Panc1 (cell line): ENCODE measurements around the gene RAB8A. TPM values are rescaled to one million over a fixed set of nuclear protein-coding genes. Genes with fewer than 3 reads are reported as not detected.

Experiments used
- ATAC-seq: fragments of 200-7000 bp; cut with Tn5 transposase; 2 replicates; pipeline ENCODE4 v1.9.1; 2020; ENCODE audit warnings: mild to moderate bottlenecking, moderate library complexity
- BruUV-seq: library from RNA; stranded (reverse); fragments of 400-500 nt; replicated peaks from 2 replicates; lab custom pipeline; 2021; lab: Mats Ljungman, UMichigan
- CTCF ChIA-PET: fragments of 300-600 bp; sonication (Branson Sonifier 250); formaldehyde crosslinking; loops from one replicate; lab custom pipeline; 2022; ENCODE audit warnings: antibody characterized with exemption; lab: Charles Lee
- POLR2A ChIA-PET: fragments of 300-600 bp; sonication (Branson Sonifier 250); formaldehyde crosslinking; loops from one replicate; lab custom pipeline; 2022; ENCODE audit warnings: antibody characterized with exemption; lab: Charles Lee
- DNase-seq: peaks from one replicate; pipeline ENCODE4 v3.0.0-alpha.2; 2010; ENCODE audit warnings: low read depth, low spot score
- H3K27ac ChIP-seq: 2 replicates; pipeline ENCODE4 v1.5.1; 2011; ENCODE audit warnings: mild to moderate bottlenecking, low read length, inconsistent platforms
- H3K27me3 ChIP-seq: fragments of 200-500 bp; sonication (Bioruptor generic); 2 replicates; pipeline ENCODE4 v1.6.0; 2014; ENCODE audit warnings: low read length, inconsistent platforms; ENCODE audit not compliant: control insufficient read depth, insufficient read depth
- H3K36me3 ChIP-seq: fragments of 200-500 bp; sonication (Bioruptor generic); 2 replicates; pipeline ENCODE4 v1.5.1; 2014; ENCODE audit warnings: inconsistent platforms, mild to moderate bottlenecking, low read length, moderate library complexity; ENCODE audit not compliant: control insufficient read depth, insufficient read depth
- H3K4me1 ChIP-seq: 2 replicates; pipeline ENCODE4 v1.5.1; 2011; ENCODE audit warnings: inconsistent platforms, mild to moderate bottlenecking, low read length, moderate library complexity; ENCODE audit not compliant: control insufficient read depth, insufficient read depth
- H3K4me3 ChIP-seq, 2 experiments: 2 replicates each; pipeline ENCODE4 v1.5.1; 2011 to 2012; ENCODE audit warnings: low read depth in 2 of 2, low read length in 2 of 2, mild to moderate bottlenecking in 2 of 2, inconsistent platforms in 1 of 2, moderate library complexity in 1 of 2
- H3K9me3 ChIP-seq: fragments of 200-500 bp; sonication (Bioruptor generic); 2 replicates; pipeline ENCODE4 v1.5.1; 2014; ENCODE audit warnings: low read depth, mild to moderate bottlenecking, inconsistent platforms, low read length, moderate library complexity; ENCODE audit not compliant: control insufficient read depth, insufficient read depth
- POLR2AphosphoS5 ChIP-seq: IDR thresholded peaks from 2 replicates; pipeline ENCODE4 v1.6.1; 2012; ENCODE audit warnings: mild to moderate bottlenecking, low read depth, low read length, moderate library complexity
- SIN3A ChIP-seq: IDR thresholded peaks from 2 replicates; pipeline ENCODE4 v1.6.1; 2012; ENCODE audit warnings: low read depth, mild to moderate bottlenecking, low read length, moderate library complexity, borderline replicate concordance; ENCODE audit not compliant: insufficient read depth
- TCF7L2 ChIP-seq: IDR thresholded peaks from 2 replicates; pipeline ENCODE4 v1.6.1; 2011; ENCODE audit warnings: mild to moderate bottlenecking, low read depth, low read length, inconsistent platforms
- in situ Hi-C: cut with HindIII; loops from 2 replicates; pipeline ENCODE4 v1.10.0; 2016; ENCODE audit warnings: low sequenced_read_pairs, low pct_unique_long_range_greater_than_20kb
- intact Hi-C: fragments of 100-400 bp; cut with micrococcal nuclease; formaldehyde crosslinking; loops from one replicate; pipeline ENCODE4 v1.10.0; 2022; ENCODE audit not compliant: unreplicated experiment
- total RNA-seq: library from RNA; stranded (reverse); gene quantifications from one replicate; pipeline ENCODE4 v1.2.1, GENCODE V29; 2021; ENCODE audit not compliant: unreplicated experiment
- TF ChIP-seq, protein P1 (sequence below): fragments of 450-650 bp; IDR thresholded peaks from 2 replicates; pipeline ENCODE4 v1.5.1; 2017; ENCODE audit warnings: mild to moderate bottlenecking
- TF ChIP-seq, protein P2 (sequence below), 2 experiments: IDR thresholded peaks; 2 replicates each; pipeline ENCODE4 v1.6.1; 2011 to 2012; ENCODE audit warnings: low read depth in 2 of 2, control low read depth in 1 of 2, low read length in 1 of 2, mild to moderate bottlenecking in 1 of 2, moderate library complexity in 1 of 2; ENCODE audit not compliant: insufficient read depth in 1 of 2

Gene RAB8A
- total RNA-seq, 1 experiment from 2014 or later = 75.8 TPM

DNA sequence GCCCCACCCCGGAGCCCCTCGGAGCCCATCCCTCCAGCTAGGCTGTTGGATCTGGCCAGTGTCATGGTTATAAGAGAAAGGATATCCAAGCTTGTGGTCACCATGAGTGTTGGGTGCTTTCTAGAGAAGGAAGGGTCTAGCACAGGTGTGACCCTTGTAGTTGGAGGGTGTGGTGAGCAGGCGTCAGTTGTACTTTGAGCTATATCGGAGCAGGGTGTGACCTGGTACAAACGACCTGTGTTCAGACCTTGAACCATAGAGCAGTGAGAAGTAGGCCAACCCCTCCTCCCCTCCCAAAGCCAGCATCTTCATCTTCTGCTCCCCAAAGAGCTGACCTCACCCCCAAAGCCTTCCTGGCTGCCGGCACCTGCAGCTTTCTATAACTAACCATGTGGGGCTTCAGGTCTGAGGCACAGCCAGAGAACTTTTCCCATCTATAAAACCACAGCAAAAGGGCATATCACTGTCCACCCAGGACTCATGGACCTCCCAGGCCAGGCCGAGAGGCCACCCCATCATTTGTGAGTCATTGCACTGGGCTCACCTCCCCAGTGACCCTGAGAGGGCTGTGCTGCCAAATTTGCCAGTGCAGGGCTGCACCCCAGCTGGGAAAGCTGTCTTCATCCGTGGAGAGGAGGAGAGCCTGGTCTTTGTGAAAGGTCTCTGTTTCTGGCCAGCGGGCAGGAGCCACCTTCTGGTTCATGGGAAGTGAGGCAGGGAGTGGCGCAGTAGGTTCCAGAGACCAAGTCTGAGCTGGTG is 14.2 kb downstream of the RAB8A start:
- Histone ChIP-seq H3K4me1 (no peaks in the 10 kb centered on the region), H3K9me3 (no peaks in the 10 kb centered on the region), H3K27me3 (no peaks in the 10 kb centered on the region), H3K4me3 (no peak overlapping the region), H3K36me3 (peaks cover 2% of the 10 kb centered on the region; the same call in 1 of the 2 replicates), H3K27ac (no peak overlapping the region)
- in situ Hi-C loops = no loop called here
- BruUV-seq = no TSS peak
- intact Hi-C loops = no loop called here
- DNase-seq (no peak), ATAC-seq (0 out of 2 replicates have a peak, but pooled peaks have one; percentile 18)
- TF ChIP-seq, protein P1, sequence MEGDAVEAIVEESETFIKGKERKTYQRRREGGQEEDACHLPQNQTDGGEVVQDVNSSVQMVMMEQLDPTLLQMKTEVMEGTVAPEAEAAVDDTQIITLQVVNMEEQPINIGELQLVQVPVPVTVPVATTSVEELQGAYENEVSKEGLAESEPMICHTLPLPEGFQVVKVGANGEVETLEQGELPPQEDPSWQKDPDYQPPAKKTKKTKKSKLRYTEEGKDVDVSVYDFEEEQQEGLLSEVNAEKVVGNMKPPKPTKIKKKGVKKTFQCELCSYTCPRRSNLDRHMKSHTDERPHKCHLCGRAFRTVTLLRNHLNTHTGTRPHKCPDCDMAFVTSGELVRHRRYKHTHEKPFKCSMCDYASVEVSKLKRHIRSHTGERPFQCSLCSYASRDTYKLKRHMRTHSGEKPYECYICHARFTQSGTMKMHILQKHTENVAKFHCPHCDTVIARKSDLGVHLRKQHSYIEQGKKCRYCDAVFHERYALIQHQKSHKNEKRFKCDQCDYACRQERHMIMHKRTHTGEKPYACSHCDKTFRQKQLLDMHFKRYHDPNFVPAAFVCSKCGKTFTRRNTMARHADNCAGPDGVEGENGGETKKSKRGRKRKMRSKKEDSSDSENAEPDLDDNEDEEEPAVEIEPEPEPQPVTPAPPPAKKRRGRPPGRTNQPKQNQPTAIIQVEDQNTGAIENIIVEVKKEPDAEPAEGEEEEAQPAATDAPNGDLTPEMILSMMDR = no peak
- TF ChIP-seq, protein P2, sequence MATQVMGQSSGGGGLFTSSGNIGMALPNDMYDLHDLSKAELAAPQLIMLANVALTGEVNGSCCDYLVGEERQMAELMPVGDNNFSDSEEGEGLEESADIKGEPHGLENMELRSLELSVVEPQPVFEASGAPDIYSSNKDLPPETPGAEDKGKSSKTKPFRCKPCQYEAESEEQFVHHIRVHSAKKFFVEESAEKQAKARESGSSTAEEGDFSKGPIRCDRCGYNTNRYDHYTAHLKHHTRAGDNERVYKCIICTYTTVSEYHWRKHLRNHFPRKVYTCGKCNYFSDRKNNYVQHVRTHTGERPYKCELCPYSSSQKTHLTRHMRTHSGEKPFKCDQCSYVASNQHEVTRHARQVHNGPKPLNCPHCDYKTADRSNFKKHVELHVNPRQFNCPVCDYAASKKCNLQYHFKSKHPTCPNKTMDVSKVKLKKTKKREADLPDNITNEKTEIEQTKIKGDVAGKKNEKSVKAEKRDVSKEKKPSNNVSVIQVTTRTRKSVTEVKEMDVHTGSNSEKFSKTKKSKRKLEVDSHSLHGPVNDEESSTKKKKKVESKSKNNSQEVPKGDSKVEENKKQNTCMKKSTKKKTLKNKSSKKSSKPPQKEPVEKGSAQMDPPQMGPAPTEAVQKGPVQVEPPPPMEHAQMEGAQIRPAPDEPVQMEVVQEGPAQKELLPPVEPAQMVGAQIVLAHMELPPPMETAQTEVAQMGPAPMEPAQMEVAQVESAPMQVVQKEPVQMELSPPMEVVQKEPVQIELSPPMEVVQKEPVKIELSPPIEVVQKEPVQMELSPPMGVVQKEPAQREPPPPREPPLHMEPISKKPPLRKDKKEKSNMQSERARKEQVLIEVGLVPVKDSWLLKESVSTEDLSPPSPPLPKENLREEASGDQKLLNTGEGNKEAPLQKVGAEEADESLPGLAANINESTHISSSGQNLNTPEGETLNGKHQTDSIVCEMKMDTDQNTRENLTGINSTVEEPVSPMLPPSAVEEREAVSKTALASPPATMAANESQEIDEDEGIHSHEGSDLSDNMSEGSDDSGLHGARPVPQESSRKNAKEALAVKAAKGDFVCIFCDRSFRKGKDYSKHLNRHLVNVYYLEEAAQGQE (IDR thresholded peaks at IDR 0.05; ENCODE audit: insufficient read depth in 1 of 2, low read depth in 2 of 2, low read length in 1 of 2) = no peak
- TF ChIP-seq TCF7L2 (no peak), SIN3A (no peak), POLR2AphosphoS5 (no peak)
- ChIA-PET CTCF (interaction anchor here (0.5 kb wide), 1 partner anchor 1110 kb away, joined by 12 read pairs; no protein-coding TSS in a partner anchor), POLR2A (no interaction called here)

DNA sequence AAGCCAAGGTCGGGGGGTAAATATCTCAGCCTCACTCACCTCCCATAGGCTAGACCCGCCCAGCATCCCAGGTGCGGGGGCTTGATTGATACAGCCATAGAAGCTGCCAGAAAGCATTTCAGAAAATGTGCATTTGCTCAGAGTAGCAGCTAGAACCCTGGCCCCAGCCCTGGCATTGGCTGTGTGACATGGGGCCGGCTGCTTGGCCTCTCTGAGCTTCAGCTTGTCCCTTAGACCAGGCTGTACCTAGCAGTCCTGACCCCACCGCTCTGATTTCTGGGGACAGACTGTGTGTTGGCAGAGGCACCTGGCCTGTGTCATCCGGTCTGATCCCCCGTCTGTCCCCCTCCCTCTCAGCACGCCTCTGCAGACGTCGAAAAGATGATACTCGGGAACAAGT is 15.4 kb downstream of the RAB8A start:
- ATAC-seq = no peak
- Histone ChIP-seq H3K9me3 (no peaks in the 10 kb centered on the region), H3K36me3 (0 out of 2 replicates have a peak, but pooled peaks cover 2% of the 10 kb centered on the region), H3K4me1 (no peaks in the 10 kb centered on the region), H3K4me3 (no peak overlapping the region), H3K27me3 (no peaks in the 10 kb centered on the region), H3K27ac (no peak overlapping the region)
- intact Hi-C loops (no loop called here), in situ Hi-C loops (no loop called here)
- BruUV-seq = no TSS peak
- ChIA-PET CTCF (no interaction called here), POLR2A (no interaction called here)
- no peak for DNase-seq
- TF ChIP-seq, protein P1 = no peak
- TF ChIP-seq, protein P2 (IDR thresholded peaks at IDR 0.05; ENCODE audit: insufficient read depth in 1 of 2, low read depth in 2 of 2, low read length in 1 of 2) = no peak
- TF ChIP-seq SIN3A (no peak), POLR2AphosphoS5 (no peak), TCF7L2 (no peak)
